ENCODE measurements around the gene PLEKHG4. TPM values are rescaled to one million over a fixed set of nuclear protein-coding genes. Genes with fewer than 3 reads are reported as not detected.
A peak's percentile ranks its signal among the peaks of the same experiment; 100 is the strongest.

PLEKHG4 gene
- total RNA-seq, 2 donors from 2014 or later: 7.7 to 11.9 TPM

DNA sequence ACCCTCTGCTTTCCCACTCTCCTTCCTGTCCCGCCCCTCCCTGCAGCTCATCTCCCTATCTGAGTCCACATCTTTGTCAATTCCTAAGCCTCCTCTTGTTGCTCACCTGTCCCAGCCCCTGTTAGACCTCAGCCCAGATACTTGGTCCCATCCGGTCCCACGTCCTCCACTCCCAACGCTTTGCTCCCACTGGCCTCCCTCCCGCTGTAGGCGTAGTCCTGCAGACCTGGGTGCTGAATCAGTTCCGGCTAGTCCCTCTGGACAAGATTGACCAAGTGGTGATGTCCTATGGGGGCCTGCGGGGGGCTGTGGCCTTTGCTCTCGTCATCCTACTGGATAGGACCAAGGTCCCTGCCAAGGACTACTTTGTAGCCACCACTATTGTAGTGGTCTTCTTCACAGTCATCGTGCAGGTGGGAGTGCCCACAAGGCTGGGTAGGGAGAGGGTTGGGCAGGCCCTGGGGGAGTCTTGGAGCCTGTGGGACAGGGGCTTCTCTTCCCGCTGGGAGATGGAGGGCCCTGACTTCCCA is 22.6 kb upstream of the PLEKHG4 start:
- no peak for ATAC-seq
- DNase-seq: no peak
- intact Hi-C loops (cut with DNase I, micrococcal nuclease): no loop called here

DNA sequence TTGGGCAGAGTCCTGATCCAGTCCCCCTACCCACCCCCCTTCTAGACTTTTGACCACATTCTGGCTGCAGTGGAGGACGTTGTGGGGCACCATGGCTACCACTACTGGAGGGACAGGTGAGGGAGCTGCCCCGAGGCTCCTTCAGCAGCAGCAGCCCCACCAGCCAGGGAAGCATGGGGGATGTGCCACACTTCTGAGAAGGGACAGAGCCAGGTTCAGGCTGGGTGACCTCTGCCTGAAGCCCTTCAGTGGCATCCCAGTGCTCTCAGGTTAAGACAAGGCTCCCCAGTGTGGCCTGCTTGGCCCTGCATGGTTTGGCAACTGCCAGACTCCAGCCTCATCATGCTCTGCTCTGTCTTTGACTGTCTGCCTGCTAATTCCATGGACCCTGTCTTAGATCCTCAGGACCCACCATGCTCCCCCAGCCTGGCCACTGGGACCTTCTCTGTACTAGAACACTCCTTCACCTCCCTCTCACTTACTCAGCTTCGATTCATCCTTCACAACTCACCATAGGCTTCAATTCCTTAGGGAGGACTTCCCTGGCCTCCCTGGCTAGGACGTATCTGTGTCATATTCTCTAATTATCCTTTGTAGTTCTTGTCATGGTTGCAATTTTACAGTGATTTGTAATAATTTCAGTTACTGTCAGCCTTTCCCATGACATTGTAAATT is 21.7 kb upstream of the PLEKHG4 start:
- no peak for ATAC-seq
- peak in 1 of 2 donors; percentile 2 for DNase-seq
- intact Hi-C loops (cut with DNase I, micrococcal nuclease): no loop called here

DNA sequence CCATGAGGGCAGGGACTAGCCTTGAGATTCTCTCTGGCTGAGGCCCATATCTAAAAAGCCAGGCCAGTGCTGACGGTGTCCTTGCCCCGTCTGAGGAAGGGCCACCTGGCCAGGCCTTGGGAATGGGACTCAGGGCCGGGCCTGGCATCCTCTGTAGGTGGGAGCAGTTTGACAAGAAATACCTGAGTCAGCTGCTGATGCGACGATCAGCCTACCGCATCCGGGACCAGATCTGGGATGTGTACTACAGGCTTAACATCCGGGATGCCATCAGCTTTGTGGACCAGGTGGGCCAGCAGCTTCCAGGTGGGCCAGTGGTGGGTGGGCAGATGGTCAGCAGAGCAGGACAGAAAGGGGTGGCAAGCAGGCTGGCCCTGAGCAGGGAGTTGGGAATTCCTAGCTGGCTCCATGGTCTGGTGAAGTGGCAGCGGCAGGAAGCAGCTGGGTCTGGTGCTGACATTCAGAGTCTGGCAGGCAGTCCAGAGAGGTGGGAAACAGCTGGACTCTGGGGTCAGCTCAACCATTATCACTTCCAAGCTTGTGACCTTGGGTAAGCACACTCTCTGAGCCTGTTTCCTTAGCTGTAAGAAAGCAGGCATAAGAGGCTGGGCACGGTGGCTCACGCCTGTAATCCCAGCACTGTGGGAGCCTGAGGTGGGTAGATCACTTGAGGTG is 21.0 kb upstream of the PLEKHG4 start:
- ATAC-seq: no peak
- DNase-seq: peak in 1 of 2 donors; percentile 22
- intact Hi-C loops (cut with DNase I, micrococcal nuclease): no loop called here

DNA sequence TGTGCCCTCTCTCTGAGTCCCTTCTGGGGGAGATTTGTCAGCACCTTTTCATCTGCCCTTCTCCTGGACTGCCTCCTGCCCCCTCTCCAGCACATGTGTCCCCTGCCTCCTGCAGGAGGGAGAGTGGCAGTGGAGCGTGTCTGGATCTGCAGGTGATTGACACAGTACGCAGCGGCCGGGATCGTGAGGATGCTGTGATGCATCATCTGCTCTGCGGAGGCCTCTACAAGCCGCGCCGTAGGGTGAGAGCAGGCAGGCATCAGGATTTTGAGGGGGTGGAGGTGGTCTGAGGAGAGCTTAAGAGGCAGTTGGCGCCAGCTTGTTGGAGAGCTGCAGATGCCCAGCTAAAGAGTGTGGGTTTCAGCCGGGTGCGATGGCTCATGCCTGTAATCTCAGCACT is 19.6 kb upstream of the PLEKHG4 start:
- peak in 1 of 2 donors; percentile 19 for DNase-seq
- no peak for ATAC-seq
- intact Hi-C loops (cut with DNase I, micrococcal nuclease): no loop called here

DNA sequence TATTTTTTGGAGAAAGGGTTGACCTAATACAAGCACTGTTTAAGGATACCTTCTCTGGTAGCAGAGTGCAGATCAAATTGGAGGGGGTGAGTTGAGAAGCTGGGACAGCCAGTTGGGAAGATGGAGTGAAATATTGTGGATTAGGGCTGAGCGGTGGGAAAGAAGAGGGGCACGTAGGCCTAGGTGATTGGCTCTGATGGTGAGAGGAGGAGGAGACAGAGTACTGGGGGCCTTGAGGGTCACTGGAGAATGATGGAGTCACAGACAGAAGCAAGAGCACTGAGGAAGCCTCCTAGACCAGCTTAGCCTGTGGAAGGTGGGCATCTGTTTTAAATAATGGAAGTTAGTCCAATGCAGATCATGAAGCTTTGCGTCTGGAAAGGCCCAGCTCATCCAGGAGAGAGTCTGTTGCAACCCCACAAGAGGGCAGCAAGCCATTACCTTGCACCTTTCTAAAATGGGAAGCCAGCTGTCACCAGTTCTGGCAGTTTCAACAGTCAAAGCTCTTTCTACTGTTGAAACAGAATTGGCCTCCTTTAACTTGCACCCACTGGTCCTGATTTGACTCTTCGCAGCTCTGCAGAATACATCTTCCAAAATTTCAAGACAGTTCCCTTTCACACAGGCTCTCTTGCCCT is 18.8 kb upstream of the PLEKHG4 start:
- peak in 1 of 2 donors; percentile 37 for DNase-seq
- peak; percentile 91 for ATAC-seq
- intact Hi-C loops (cut with DNase I, micrococcal nuclease): no loop called here

DNA sequence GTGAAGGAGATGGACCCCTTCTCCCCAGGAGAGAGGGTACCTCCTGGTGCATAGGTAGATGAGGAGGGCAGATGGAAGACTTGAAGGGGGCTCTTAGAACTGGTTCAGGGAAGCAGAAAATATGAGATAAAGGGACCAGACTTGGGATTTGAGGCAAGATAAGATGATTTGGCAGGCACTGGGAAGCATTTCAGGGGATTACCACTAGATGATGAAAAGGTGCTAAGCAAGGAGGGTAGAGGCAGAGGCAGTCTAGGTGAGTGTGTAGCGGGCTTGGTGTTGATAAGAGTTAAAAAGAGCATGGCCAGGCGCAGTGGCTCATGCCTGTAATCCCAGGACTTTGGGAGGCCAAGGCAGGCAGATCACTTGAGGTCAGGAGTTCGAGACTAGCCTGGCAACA is 16.1 kb upstream of the PLEKHG4 start:
- no peak for DNase-seq

DNA sequence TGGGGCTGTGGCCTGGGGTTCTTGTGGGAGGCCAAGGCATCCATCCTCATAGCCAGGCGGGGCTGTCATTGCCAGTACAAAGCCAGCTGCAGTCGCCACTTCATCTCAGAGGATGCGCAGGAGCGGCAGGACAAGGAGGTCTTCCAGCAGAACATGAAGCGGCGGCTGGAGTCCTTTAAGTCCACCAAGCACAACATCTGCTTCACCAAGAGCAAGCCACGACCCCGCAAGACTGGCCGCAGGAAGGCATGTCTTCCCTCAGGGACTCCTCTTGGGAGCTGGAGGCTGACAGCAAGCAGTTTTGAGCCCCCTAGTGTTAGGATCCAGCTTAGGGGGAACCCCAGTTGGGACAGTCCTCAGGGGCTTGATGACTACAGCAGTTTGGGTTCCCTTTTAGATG is 15.1 kb upstream of the PLEKHG4 start:
- ATAC-seq (no peak), DNase-seq (peak in 1 of 2 donors; percentile 14)
- intact Hi-C loops (cut with DNase I, micrococcal nuclease): no loop called here

More for the DNA sequence above, 16.1 kb upstream of the PLEKHG4 start:
- intact Hi-C loops (cut with DNase I, micrococcal nuclease): no loop called here
- ATAC-seq: no peak

DNA sequence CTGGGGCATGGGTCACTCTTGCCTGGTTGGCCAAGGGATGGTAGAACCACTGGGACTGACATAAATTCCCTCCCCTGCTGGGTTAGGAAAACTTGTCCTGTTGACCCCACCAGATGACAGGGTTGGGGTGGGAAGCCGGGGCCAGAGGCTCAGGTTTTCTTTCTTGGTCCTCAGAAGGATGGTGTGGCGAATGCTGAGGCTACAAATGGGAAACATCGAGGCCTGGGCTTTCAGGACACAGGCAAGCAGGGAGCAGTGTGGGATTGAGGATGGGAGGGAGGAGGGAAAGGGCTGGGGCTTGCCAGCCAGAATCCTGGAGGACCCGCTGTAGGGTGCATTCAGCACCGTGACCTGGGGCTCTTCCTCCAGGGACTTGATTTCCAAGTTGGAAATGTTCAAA is 14.5 kb upstream of the PLEKHG4 start:
- intact Hi-C loops (cut with DNase I, micrococcal nuclease): no loop called here
- ATAC-seq: no peak
- DNase-seq: peak in 1 of 2 donors; percentile 2

DNA sequence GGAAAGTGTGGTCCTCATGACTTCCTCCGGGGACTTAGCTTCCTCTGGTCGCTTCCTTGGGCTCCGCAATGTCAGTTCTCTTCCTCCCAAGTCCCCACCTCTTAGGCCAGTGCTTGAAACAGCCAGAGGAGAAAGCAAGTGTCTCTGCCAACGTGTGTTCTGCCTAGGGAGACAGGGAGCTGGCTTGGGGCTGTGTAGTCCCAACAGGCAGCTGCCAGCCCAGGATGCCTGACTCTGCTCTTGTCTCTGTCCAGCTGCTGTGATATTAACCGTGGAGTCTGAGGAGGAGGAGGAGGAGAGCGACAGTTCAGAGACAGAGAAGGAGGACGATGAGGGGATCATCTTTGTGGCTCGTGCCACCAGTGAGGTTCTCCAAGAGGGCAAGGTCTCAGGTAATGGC is 13.5 kb upstream of the PLEKHG4 start:
- ATAC-seq (no peak), DNase-seq (no peak)
- intact Hi-C loops (cut with DNase I, micrococcal nuclease): no loop called here

DNA sequence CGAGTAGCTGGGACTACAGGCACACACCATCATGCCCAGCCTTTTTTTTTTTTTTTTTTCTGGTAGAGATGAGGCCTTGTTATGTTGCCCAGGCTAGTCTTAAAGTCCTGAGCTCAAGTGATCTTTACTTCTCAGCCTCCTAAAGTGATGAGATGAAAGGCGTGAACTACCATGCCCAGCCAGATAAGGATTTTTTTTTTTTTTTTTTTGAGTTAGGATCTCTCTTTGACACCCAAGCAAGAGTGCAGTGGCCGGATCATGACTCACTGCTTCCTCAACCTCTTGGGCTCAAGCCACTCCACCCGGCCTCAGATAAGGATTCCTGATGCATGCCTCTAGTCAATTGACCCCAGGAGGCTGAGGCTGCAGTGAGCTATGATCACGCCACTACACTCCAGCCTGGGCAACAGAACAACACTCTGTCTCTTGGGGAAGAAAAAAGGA is 11.2 kb upstream of the PLEKHG4 start:
- ATAC-seq (peak; percentile 69), DNase-seq (no peak)
- intact Hi-C loops (cut with DNase I, micrococcal nuclease): no loop called here

DNA sequence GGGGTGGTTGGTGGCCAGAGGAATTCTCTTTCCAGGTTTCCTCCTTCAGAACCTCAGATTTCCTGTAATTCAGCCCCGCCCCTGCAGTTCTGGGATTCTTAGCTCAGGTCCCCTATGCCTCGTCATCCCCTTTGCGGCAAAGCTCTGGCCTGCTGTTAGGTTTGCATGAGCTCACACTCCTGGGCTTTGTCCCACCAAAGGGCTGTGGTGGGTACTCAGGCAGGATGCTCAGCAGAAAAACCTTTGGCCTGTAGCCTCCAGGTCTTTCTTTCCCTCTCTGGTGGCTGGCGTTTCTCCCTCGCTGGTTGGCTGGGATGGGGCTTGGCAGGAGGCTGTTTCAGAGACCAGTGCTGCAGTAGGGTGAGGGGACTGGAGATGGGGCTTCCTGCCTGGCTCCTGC is 9.6 kb upstream of the PLEKHG4 start:
- DNase-seq (no peak), ATAC-seq (peak; percentile 13)
- intact Hi-C loops (cut with DNase I, micrococcal nuclease): no loop called here

DNA sequence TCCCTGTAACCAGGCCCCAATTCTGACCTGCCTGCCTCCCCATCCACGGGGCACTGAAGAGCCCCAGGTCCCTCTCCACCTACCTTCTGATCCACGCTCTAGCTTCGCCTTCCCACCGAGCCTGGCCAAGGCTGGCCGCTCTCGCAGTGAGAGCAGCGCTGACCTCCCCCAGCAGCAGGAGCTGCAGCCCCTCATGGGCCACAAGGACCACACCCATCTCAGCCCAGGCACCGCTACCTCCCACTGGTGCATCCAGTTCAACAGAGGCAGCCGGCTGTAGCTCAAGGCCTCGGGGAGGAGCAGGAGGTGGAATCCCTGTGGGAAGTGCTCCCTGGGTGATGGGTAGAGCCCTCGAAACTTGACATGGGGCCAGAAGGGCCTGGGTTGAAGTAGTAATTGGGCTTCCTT is 8.4 kb upstream of the PLEKHG4 start:
- ATAC-seq (peak; percentile 20), DNase-seq (no peak)
- intact Hi-C loops (cut with DNase I, micrococcal nuclease): no loop called here

DNA sequence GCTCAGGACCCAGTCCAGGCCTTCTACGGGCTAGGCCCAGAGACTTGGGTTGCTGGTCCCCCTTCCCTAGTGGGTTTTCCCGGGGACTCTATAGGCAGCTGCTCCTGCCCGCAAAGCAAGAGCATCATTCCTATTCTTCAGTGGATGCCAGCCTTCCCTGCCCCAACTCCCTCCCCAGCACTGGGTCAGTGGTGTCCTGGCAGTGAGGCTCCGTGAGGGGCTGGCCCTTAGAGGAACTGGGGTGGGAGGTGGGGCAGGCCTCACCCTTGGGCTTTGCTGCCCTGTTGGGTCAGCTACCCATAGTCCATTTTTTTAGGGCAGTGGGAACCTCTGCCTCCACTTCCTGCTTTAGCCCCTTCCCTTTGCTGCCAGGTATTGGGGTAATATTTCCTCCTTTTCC is 7.9 kb upstream of the PLEKHG4 start:
- intact Hi-C loops (cut with DNase I, micrococcal nuclease): no loop called here
- no peak for ATAC-seq
- DNase-seq: no peak

DNA sequence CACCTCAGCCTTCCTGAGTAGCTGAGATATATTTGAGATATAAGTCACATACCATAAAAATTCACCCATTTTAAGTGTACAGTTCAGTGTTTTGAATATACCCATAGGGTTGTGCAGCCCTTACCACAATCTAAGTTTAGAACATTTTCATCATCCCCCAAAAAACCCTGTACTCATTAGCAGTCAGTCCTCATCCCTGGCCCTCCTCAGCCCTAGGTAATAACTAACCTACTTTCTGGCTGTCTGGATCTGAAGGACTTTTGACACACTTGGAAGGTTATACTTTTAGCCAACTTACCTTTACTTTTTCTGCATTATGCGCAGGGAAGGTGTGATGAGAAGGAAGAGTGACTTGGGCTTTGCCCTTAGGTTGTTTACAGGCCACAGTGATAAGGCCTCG is 4.0 kb upstream of the PLEKHG4 start:
- ATAC-seq (no peak), DNase-seq (no peak)
- intact Hi-C loops (cut with DNase I, micrococcal nuclease): no loop called here

DNA sequence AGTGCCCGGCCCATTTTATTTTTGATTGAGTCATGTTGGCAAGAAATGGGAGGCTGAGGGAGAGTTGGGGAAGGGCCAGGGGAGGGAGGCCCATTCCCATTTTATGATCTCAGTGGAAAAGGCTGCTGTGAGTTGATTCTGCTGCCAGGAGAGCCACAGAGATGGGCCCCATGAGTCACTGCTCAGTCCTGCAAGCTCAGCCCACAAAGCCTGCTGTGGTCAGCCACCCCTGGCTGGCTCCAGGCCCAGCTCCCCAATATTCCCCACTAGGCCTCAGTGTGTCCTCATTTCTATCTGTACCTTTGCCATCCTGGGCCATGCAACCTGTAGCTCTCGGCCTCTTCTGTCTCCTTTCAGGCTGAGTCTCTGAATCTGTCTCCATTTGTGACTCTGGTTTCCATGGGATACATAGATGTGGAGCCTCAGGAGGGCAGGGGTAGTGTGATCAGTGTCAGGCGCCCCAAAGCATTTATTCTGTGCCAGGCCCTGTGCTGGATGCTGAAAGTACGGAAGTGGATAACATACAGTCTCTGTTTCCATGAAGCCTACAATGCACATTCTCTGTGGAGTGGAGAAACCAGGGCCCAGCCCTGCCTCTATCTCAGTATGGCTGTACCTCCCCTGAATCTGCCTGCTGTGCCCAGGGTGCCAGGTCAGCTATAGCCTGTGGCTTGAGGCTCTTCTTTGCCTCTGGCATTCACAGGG is 1.9 kb upstream of the PLEKHG4 start:
- DNase-seq (peak in 1 of 2 donors; percentile 41), ATAC-seq (no peak)
- intact Hi-C loops (cut with DNase I, micrococcal nuclease): no loop called here

DNA sequence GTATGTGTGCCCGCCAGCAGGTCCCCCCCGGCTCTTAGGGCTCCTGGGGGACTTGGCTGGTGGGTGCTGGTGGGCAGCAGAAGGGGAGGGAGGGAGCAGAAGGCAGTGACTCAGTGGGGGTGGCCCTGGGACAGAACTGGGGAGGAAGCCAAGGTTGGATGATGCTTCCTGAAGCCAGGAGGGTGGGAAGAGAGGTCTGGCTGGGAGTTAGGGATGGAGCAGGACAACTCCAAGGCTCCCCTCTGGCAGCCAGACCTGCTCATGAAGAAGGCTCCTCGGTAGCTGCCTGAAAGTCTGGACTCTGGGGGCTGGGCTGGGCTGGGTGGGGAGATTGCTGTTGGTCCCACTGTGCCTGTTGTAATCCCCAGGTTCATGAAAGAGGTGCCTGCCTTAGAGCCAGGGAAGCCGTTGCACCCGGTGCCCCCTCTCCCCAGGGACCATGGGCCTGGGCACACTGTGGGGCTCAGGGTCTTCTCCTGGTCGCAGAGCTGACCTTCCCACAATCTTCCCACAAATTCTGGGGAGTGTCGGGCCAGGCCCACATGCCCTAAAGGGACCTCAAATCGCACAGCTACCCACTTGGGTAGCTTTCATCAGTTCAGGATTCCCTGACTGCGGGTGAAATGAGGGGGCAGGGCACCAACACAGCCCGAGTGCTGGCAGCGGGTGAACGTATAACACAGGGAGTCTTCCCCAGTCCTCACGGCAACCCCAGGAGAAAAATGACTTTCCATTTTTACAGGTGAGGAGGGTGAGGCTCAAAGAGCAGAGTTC is 1.1 kb upstream of the PLEKHG4 start:
- intact Hi-C loops (cut with DNase I, micrococcal nuclease): no loop called here
- peak; percentile 49 for ATAC-seq
- no peak for DNase-seq

DNA sequence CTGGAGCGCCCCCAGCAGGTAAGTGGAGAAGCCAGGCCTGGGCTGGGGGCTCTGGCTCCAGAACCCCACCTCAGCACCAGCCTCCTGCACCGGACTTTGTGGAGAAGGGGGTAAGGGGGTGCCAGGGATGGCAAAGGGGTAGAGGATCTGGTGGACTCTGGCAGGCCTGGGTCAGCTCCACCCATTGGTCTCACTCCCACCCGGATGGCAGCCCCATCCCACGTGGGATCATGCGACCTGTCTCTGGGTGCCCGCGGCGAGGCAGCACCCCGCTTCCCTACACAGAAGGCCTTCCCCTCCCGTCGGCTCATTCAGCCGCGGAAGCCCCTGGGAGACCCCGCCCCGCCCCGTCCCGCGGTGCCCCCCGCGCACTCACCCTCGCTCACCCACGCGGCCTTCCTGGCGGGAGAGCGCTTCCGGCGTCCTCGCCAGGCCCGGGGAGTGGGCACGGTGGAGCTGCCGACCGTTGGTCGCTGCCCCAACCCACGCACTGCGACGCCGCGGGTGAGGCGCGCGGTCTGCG is 498 bp upstream of the PLEKHG4 start:
- intact Hi-C loops (cut with DNase I, micrococcal nuclease): no loop called here
- ATAC-seq (peak; percentile 52), DNase-seq (peak; percentile 50 to 65)

Data from left colon (tissue), 2 donors.